Mucosa of stomach (tissue), 1 donor: ENCODE measurements around the gene AUTS2.

Experiments used
- H3K27me3 ChIP-seq: one replicate; pipeline ENCODE4 v1.7.0; 2013; ENCODE audit warnings: mild to moderate bottlenecking, low read length; ENCODE audit not compliant: control insufficient read depth, insufficient read depth
- H3K36me3 ChIP-seq: one replicate; pipeline ENCODE4 v1.7.0; 2013; ENCODE audit warnings: low read length; ENCODE audit not compliant: control insufficient read depth, insufficient read depth
- H3K4me1 ChIP-seq: one replicate; pipeline ENCODE4 v1.7.0; 2013; ENCODE audit warnings: mild to moderate bottlenecking, low read length; ENCODE audit not compliant: control insufficient read depth, insufficient read depth
- H3K4me3 ChIP-seq: one replicate; pipeline ENCODE4 v1.7.0; 2013; ENCODE audit warnings: low read length
- H3K9ac ChIP-seq: one replicate; pipeline ENCODE4 v1.7.0; 2013; ENCODE audit warnings: mild to moderate bottlenecking, low read length, moderate library complexity
- H3K9me3 ChIP-seq: one replicate; pipeline ENCODE4 v1.7.0; 2013; ENCODE audit warnings: mild to moderate bottlenecking, low read length, moderate library complexity; ENCODE audit not compliant: control insufficient read depth
- donor health status: Pancreatic carcinoma.

The AUTS2 gene

GRCh38 chr7:70165477-70166170, 567.3 kb downstream of the AUTS2 start:
- Histone ChIP-seq H3K9ac (no peak overlapping the region), H3K4me1 (no peaks in the 10 kb centered on the region), H3K27me3 (no peaks in the 10 kb centered on the region), H3K9me3 (no peaks in the 10 kb centered on the region), H3K36me3 (no peaks in the 10 kb centered on the region), H3K4me3 (no peak overlapping the region)

- H3K4me3 ChIP-seq, result no peak overlapping the region
- H3K9me3 ChIP-seq, result no peaks in the 10 kb centered on the region
- no peak overlapping the region for H3K9ac ChIP-seq
- H3K4me1 ChIP-seq, result no peaks in the 10 kb centered on the region
- H3K27me3 ChIP-seq, result no peaks in the 10 kb centered on the region
- H3K36me3 ChIP-seq, result no peaks in the 10 kb centered on the region
These were observed 573.2 kb downstream of the AUTS2 start for GRCh38 chr7:70171369-70171920.

GRCh38 chr7:70177166-70177565, 578.9 kb downstream of the AUTS2 start:
- no peak overlapping the region for H3K4me3 ChIP-seq
- no peaks in the 10 kb centered on the region for H3K27me3 ChIP-seq
- no peaks in the 10 kb centered on the region for H3K9me3 ChIP-seq
- H3K4me1 ChIP-seq, result no peaks in the 10 kb centered on the region
- H3K36me3 ChIP-seq, result no peaks in the 10 kb centered on the region
- no peak overlapping the region for H3K9ac ChIP-seq

- Histone ChIP-seq H3K36me3 (no peaks in the 10 kb centered on the region), H3K27me3 (peaks cover 2% of the 10 kb centered on the region), H3K9ac (no peak overlapping the region), H3K9me3 (no peaks in the 10 kb centered on the region), H3K4me1 (no peaks in the 10 kb centered on the region), H3K4me3 (no peak overlapping the region)
These were observed 579.9 kb downstream of the AUTS2 start for GRCh38 chr7:70178211-70178610.

GRCh38 chr7:70178787-70179186, 580.5 kb downstream of the AUTS2 start:
- peaks cover 5% of the 10 kb centered on the region for H3K27me3 ChIP-seq
- H3K9me3 ChIP-seq, result no peaks in the 10 kb centered on the region
- H3K4me3 ChIP-seq, result no peak overlapping the region
- no peaks in the 10 kb centered on the region for H3K36me3 ChIP-seq
- H3K9ac ChIP-seq, result no peak overlapping the region
- no peaks in the 10 kb centered on the region for H3K4me1 ChIP-seq

- no peak overlapping the region for H3K4me3 ChIP-seq
- peaks cover 5% of the 10 kb centered on the region for H3K27me3 ChIP-seq
- H3K36me3 ChIP-seq, result no peaks in the 10 kb centered on the region
- no peaks in the 10 kb centered on the region for H3K4me1 ChIP-seq
- no peak overlapping the region for H3K9ac ChIP-seq
- H3K9me3 ChIP-seq, result no peaks in the 10 kb centered on the region
These were observed 584.2 kb downstream of the AUTS2 start for GRCh38 chr7:70182521-70182920.

GRCh38 chr7:70183278-70183677, 585.0 kb downstream of the AUTS2 start:
- H3K36me3 ChIP-seq, result no peaks in the 10 kb centered on the region
- H3K27me3 ChIP-seq, result peaks cover 5% of the 10 kb centered on the region
- H3K9me3 ChIP-seq, result no peaks in the 10 kb centered on the region
- no peak overlapping the region for H3K9ac ChIP-seq
- no peak overlapping the region for H3K4me3 ChIP-seq
- H3K4me1 ChIP-seq, result no peaks in the 10 kb centered on the region

- no peaks in the 10 kb centered on the region for H3K36me3 ChIP-seq
- no peaks in the 10 kb centered on the region for H3K27me3 ChIP-seq
- H3K4me3 ChIP-seq, result no peak overlapping the region
- no peaks in the 10 kb centered on the region for H3K4me1 ChIP-seq
- no peaks in the 10 kb centered on the region for H3K9me3 ChIP-seq
- H3K9ac ChIP-seq, result no peak overlapping the region
These were observed 590.8 kb downstream of the AUTS2 start for GRCh38 chr7:70188901-70189650.

GRCh38 chr7:70189776-70190175, 591.5 kb downstream of the AUTS2 start:
- H3K36me3 ChIP-seq, result no peaks in the 10 kb centered on the region
- no peak overlapping the region for H3K4me3 ChIP-seq
- H3K4me1 ChIP-seq, result no peaks in the 10 kb centered on the region
- H3K9ac ChIP-seq, result no peak overlapping the region
- no peaks in the 10 kb centered on the region for H3K27me3 ChIP-seq
- no peaks in the 10 kb centered on the region for H3K9me3 ChIP-seq

GRCh38 chr7:70190281-70190680, 592.0 kb downstream of the AUTS2 start:
- no peaks in the 10 kb centered on the region for H3K36me3 ChIP-seq
- no peaks in the 10 kb centered on the region for H3K4me1 ChIP-seq
- H3K9ac ChIP-seq, result no peak overlapping the region
- H3K4me3 ChIP-seq, result no peak overlapping the region
- no peaks in the 10 kb centered on the region for H3K9me3 ChIP-seq
- H3K27me3 ChIP-seq, result no peaks in the 10 kb centered on the region

GRCh38 chr7:70193514-70193913, 595.2 kb downstream of the AUTS2 start:
- Histone ChIP-seq H3K36me3 (no peaks in the 10 kb centered on the region), H3K9ac (no peak overlapping the region), H3K4me1 (no peaks in the 10 kb centered on the region), H3K9me3 (no peaks in the 10 kb centered on the region), H3K27me3 (no peaks in the 10 kb centered on the region), H3K4me3 (no peak overlapping the region)

- Histone ChIP-seq H3K4me1 (no peaks in the 10 kb centered on the region), H3K9me3 (no peaks in the 10 kb centered on the region), H3K27me3 (no peaks in the 10 kb centered on the region), H3K9ac (no peak overlapping the region), H3K36me3 (no peaks in the 10 kb centered on the region), H3K4me3 (no peak overlapping the region)
These were observed 610.2 kb downstream of the AUTS2 start for GRCh38 chr7:70208236-70209063.
